SK-N-DZ (cell line): Measurements from ENCODE around the gene LZTS3.
"Not testable (repeated sequence)": the region's sequence is repeated elsewhere in the genome, so short reads cannot be mapped to it uniquely, and the experiment has no call there.

Experiments used
- DNase-seq: peaks from one replicate; pipeline ENCODE4 v3.0.0-alpha.2; 2015; ENCODE audit warnings: low spot score

Gene LZTS3

GRCh38 chr20:3192226-3193015 is 19.1 kb upstream of the LZTS3 start:
- no peak for DNase-seq

DNA sequence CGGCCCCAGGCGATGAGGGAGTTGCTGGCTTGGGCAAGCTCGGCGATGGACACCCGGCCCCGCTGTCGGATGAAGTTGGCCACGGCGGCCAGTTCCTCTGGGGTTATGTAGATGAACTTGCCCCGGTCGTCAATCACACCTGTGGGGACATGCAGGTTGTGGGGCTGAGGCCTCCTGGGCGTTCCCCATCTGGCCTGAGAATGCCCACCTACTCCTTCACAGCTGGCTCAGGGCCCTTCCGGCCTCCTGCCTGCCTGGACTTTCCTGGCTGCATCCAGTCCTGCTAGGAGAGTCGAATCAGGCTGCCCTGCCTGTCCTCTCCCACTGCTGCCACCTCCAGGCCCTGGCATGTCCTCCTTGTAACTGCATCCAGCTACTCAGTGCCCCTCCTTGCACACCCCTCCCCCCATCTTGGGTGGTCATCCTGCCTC is 17.3 kb upstream of the LZTS3 start:
- DNase-seq, result no peak

- no peak for DNase-seq
Measured at GRCh38 chr20:3189561-3190131, 16.3 kb upstream of the LZTS3 start.

GRCh38 chr20:3188823-3189413 is 15.6 kb upstream of the LZTS3 start:
- no peak for DNase-seq

GRCh38 chr20:3187861-3188260 is 14.5 kb upstream of the LZTS3 start:
- not testable (repeated sequence) for DNase-seq

GRCh38 chr20:3183896-3184612 is 10.7 kb upstream of the LZTS3 start:
- no peak for DNase-seq

GRCh38 chr20:3182429-3182828 is 9.1 kb upstream of the LZTS3 start:
- DNase-seq, result not testable (repeated sequence)

DNA sequence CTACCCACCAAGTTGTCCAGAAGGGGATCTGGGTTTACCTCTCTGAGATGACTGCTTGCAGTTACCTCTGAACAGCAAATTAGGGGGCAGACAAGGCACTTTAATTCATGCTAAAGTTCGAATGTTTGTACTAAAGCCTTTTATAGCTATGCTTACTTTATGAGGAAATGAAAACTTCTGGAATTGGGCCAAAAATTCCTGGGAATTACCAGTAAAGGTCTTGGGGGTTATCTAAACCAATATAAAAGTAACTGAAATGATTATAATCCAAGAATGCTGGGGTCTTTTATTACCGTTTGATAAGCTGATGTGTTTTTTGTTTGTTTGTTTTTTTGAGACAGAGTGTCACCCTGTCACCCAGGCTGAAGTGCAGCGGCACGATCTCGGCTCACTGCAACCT is 7.9 kb upstream of the LZTS3 start:
- DNase-seq, result no peak

DNA sequence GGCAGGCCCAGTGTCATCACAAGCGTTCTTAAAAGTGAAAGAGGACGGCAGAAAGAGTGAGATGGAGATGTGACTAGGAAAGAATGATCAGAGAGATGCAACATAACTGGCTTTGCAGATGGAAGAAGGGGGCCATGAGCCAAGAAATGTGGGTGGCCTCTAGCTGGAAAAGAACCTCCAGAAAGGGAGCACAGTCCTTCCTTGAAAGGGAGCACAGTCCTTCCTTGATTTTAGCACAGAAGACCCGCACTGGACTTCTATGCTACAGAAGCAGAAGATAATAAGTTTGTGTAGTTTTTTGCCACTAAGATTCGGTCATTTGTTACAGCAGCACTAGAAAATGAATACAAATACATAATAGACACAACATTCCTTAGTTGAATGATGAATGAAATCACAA is 7.0 kb upstream of the LZTS3 start:
- no peak for DNase-seq

DNA sequence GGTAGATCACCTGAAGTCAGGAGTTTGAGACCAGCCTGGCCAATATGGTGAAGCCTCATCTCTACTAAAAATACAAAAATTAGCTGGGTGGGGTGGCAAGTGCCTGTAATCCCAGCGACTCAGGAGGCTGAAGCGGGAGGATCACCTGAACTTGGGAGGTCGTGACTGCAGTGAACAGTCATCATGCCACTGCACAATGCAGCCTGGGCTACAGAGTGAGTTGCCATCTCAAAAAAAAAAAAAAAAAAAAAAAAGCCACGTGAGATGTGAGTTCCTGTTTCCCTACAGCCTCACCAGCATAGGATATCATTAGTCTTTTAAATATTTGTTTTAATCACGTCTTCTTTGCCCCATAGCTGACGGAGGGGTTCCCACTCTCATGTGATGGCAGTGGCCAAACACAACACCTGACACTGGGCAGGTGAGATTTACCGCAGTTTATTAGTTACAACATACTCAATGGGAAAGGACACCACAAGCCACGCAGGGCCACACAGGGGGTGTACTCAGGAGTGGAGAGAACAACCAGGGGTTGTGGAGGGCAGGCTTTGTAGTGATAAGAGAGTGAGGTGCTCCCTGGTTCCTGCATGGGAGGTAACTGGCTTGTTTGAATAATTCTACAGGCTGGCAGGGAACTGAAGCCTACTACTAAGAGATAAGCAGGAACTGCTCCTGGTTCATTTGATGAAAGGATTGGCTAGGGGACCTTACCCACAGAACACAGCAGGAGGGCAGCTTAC is 4.6 kb upstream of the LZTS3 start:
- DNase-seq, result no peak

DNA sequence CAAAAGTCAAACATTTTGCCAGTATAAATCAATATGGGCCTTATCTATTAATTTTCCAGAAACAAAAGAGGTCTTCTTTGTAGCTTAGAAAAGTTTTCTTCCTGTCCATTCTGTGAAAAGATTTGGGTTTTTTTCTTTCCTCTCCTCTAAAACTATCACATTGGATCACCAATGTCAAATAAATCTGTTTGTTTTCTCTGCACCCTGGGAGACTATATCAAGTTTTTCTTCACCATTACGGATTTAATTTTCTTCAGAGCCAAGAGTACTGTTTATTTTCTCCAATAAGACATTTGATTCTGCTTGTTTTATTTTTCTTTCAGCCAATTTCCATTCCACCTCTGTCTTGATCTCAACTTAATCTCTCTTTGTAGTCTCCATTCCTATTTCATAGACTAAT is 1.9 kb upstream of the LZTS3 start:
- no peak for DNase-seq

GRCh38 chr20:3174442-3175261 is 1.3 kb upstream of the LZTS3 start:
- peak; percentile 61 for DNase-seq

GRCh38 chr20:3173610-3174441 is 477 bp upstream of the LZTS3 start:
- peak; percentile 89 for DNase-seq

GRCh38 chr20:3172126-3172932 is 1.0 kb downstream of the LZTS3 start:
- no peak for DNase-seq

DNA sequence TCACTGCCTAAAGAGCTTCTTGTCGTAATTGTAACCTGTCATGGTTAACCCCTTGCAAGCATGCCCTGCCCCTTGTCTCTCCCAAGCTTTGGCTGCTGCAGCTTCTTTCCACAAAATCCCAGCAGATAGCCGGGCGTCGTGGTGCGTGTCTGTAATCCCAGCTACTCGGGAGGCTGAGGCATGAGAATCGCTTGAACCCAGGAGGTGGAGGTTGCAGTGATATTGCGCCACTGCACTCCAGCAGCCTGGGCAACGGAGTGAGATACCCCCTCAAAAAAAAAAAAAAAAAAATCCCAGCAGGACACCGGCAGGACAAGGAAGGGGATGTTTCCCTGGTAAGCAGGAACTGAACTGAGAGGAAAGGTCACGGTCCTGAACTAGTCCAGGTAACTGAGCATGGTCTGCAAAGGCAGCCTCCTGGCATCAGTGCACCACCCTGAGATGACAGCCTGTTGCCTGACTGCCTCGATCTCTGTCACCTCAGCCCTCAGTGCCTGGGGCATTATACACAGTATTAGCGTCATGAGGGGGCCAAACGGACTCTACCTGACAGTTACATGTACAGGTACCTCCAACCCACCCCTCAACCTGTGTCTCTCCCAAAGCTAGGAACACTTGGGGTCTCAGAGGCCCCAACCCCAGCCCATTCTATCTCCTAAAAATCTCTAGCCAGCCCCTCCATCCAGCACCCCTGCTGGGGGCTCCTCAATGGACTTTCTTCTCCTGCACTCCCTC is 1.8 kb downstream of the LZTS3 start:
- no peak for DNase-seq

GRCh38 chr20:3168829-3169590 is 4.3 kb downstream of the LZTS3 start:
- no peak for DNase-seq

- DNase-seq, result no peak
Measured at GRCh38 chr20:3168079-3168828, 5.1 kb downstream of the LZTS3 start.
